A673 (cell line): ENCODE results near the gene PIP4K2C. TPM values are rescaled to one million over a fixed set of nuclear protein-coding genes. Genes with fewer than 3 reads are reported as not detected.
A peak's percentile ranks its signal among the peaks of the same experiment; 100 is the strongest.

Source experiments
- BruUV-seq: library from RNA; stranded (reverse); fragments of 400-500 nt; replicated peaks from 2 replicates; lab custom pipeline; 2021; lab: Mats Ljungman, UMichigan
- CTCF ChIA-PET: fragments of 300-600 bp; sonication (Branson Sonifier 250); formaldehyde crosslinking; loops from one replicate; lab custom pipeline; 2022; ENCODE audit warnings: antibody characterized with exemption; lab: Charles Lee
- POLR2A ChIA-PET: fragments of 300-600 bp; sonication (Branson Sonifier 250); formaldehyde crosslinking; loops from one replicate; lab custom pipeline; 2022; ENCODE audit warnings: antibody characterized with exemption; ENCODE audit not compliant: low non-redundant PET; lab: Charles Lee
- DNase-seq: peaks from one replicate; pipeline ENCODE4 v3.0.0-alpha.2; 2015; ENCODE audit warnings: low spot score
- H3K27ac ChIP-seq: fragments of 200-600 bp; sonication (generic); 2 replicates; pipeline ENCODE4 v1.5.1; 2016; ENCODE audit warnings: mixed run types, low read depth, mild to moderate bottlenecking, mixed read lengths, antibody characterized with exemption, low read length; ENCODE audit not compliant: poor library complexity, severe bottlenecking
- H3K27me3 ChIP-seq: fragments of 200-600 bp; sonication (generic); replicated peaks from 2 replicates; pipeline ENCODE4 v1.6.1; 2017; ENCODE audit warnings: mixed run types, low read depth, mild to moderate bottlenecking, mixed read lengths, antibody characterized with exemption, low read length; ENCODE audit not compliant: insufficient read depth, poor library complexity
- H3K36me3 ChIP-seq: fragments of 200-600 bp; sonication (generic); 2 replicates; pipeline ENCODE4 v1.6.1; 2016; ENCODE audit warnings: mixed run types, mild to moderate bottlenecking, mixed read lengths, antibody characterized with exemption, low read length; ENCODE audit not compliant: insufficient read depth, poor library complexity, severe bottlenecking
- H3K4me1 ChIP-seq: fragments of 200-600 bp; sonication (generic); 2 replicates; pipeline ENCODE4 v1.6.1; 2017; ENCODE audit warnings: mixed run types, mild to moderate bottlenecking, mixed read lengths, antibody characterized with exemption, low read length; ENCODE audit not compliant: insufficient read depth, poor library complexity, severe bottlenecking
- H3K4me3 ChIP-seq: fragments of 200-600 bp; sonication (generic); 2 replicates; pipeline ENCODE4 v1.5.1; 2016; ENCODE audit warnings: low read depth, mixed run types, mild to moderate bottlenecking, mixed read lengths, low read length; ENCODE audit not compliant: poor library complexity, severe bottlenecking
- H3K9me3 ChIP-seq: fragments of 200-600 bp; sonication (generic); 2 replicates; pipeline ENCODE4 v1.6.1; 2016; ENCODE audit warnings: mixed run types, low read depth, mild to moderate bottlenecking, mixed read lengths, antibody characterized with exemption, low read length; ENCODE audit not compliant: poor library complexity, severe bottlenecking
- CTCF ChIP-seq: fragments of 300-800, 200-600 bp; sonication (generic); conservative IDR thresholded peaks from 2 replicates; pipeline ENCODE4 v1.5.1; 2017; ENCODE audit warnings: low read depth, mild to moderate bottlenecking, antibody characterized with exemption, low read length, moderate library complexity, mixed read lengths
- EZH2 ChIP-seq: fragments of 200-600 bp; sonication (generic); IDR thresholded peaks from 2 replicates; pipeline ENCODE4 v1.6.1; 2017; ENCODE audit warnings: borderline replicate concordance, low read depth, mild to moderate bottlenecking, mixed read lengths, antibody characterized with exemption, low read length; ENCODE audit not compliant: poor library complexity, severe bottlenecking
- intact Hi-C: fragments of 100-400 bp; cut with micrococcal nuclease; formaldehyde crosslinking; loops from one replicate; pipeline ENCODE4 v1.10.0; 2022; ENCODE audit not compliant: unreplicated experiment
- total RNA-seq: library from RNA; stranded (reverse); gene quantifications from 2 replicates; pipeline ENCODE4 v1.2.3, GENCODE V29; 2021

Gene PIP4K2C
- total RNA-seq, 1 experiment from 2014 or later: 34.9 TPM

GRCh38 chr12:57582440-57582839 lies 8.6 kb upstream of the PIP4K2C start:
- no TSS peak for BruUV-seq
- TF ChIP-seq CTCF: no peak
- no peak for TF ChIP-seq EZH2
- intact Hi-C loops: loop anchor here (5.0 kb wide), 1 partner anchor 145 kb away; no protein-coding TSS in a partner anchor
- Histone ChIP-seq H3K4me3 (no peak overlapping the region), H3K4me1 (no peaks in the 10 kb centered on the region), H3K27me3 (peaks cover 4% of the 10 kb centered on the region), H3K27ac (no peak overlapping the region), H3K9me3 (no peaks in the 10 kb centered on the region), H3K36me3 (no peaks in the 10 kb centered on the region)
- ChIA-PET CTCF (interaction anchor here (0.5 to 1.4 kb wide), 3 partner anchors 18 to 38 kb away, joined by 3 to 9 read pairs (median 4); no protein-coding TSS in a partner anchor), POLR2A (no interaction called here)
- no peak for DNase-seq

- POLR2A ChIA-PET: no interaction called here
- Histone ChIP-seq H3K36me3 (no peaks in the 10 kb centered on the region), H3K27ac (no peak overlapping the region), H3K4me1 (no peaks in the 10 kb centered on the region), H3K9me3 (no peaks in the 10 kb centered on the region), H3K27me3 (peaks cover 4% of the 10 kb centered on the region), H3K4me3 (no peak overlapping the region)
- BruUV-seq: no TSS peak
- CTCF ChIA-PET: interaction anchor here (0.5 to 1.6 kb wide), 20 partner anchors 8 to 154 kb away, joined by 3 to 13 read pairs (median 4); partner anchors contain the start of genes B4GALNT1 and OS9
- TF ChIP-seq CTCF (peak; percentile 98), EZH2 (no peak)
- peak; percentile 91 for DNase-seq
- intact Hi-C loops: loop anchor here (1.0 to 5.0 kb wide), 2 partner anchors 38 to 144 kb away; no protein-coding TSS in a partner anchor
Measured at GRCh38 chr12:57583008-57583831, 7.8 kb upstream of the PIP4K2C start.

GRCh38 chr12:57584050-57584449 lies 6.9 kb upstream of the PIP4K2C start:
- H3K27me3 ChIP-seq: peaks cover 4% of the 10 kb centered on the region
- no peak overlapping the region for H3K27ac ChIP-seq
- no peak overlapping the region for H3K4me3 ChIP-seq
- H3K36me3 ChIP-seq: no peaks in the 10 kb centered on the region
- no peak for TF ChIP-seq EZH2
- no peak for TF ChIP-seq CTCF
- POLR2A ChIA-PET: no interaction called here
- H3K4me1 ChIP-seq: no peaks in the 10 kb centered on the region
- H3K9me3 ChIP-seq: no peaks in the 10 kb centered on the region
- BruUV-seq: no TSS peak
- intact Hi-C loops: loop anchor here (5.0 kb wide), 1 partner anchor 143 kb away; no protein-coding TSS in a partner anchor
- CTCF ChIA-PET: interaction anchor here (0.9 to 1.6 kb wide), 7 partner anchors 13 to 47 kb away, joined by 3 to 5 read pairs (median 4); partner anchors contain the start of gene ARHGEF25
- no peak for DNase-seq
